CD8-positive, alpha-beta memory T cell (primary cell): Measurements from ENCODE around the gene OR6C68. TPM values are rescaled to one million over a fixed set of nuclear protein-coding genes. Genes with fewer than 3 reads are reported as not detected.
"Not testable (repeated sequence)": the region's sequence is repeated elsewhere in the genome, so short reads cannot be mapped to it uniquely, and the experiment has no call there.

ENCODE experiments used
- CTCF ChIA-PET: fragments of 350-600 bp; sonication (Branson Sonifier 250); formaldehyde crosslinking; loops from one replicate; lab custom pipeline; 2021; ENCODE audit warnings: antibody characterized with exemption; lab: Charles Lee
- POLR2A ChIA-PET: fragments of 350-600 bp; sonication (Branson Sonifier 250); formaldehyde crosslinking; loops from one replicate; lab custom pipeline; 2021; ENCODE audit warnings: antibody characterized with exemption; lab: Charles Lee
- DNase-seq, 5 donors: peaks; one replicate each; pipeline versions ENCODE4 v3.0.0 to v3.0.0-alpha.2; 2020 to 2022; ENCODE audit warnings: mixed read lengths in 1 of 5
- H3K27ac ChIP-seq: one replicate; pipeline ENCODE4 v1.7.0; 2013; ENCODE audit warnings: low read depth, mild to moderate bottlenecking, low read length, moderate library complexity
- H3K27me3 ChIP-seq: 2 replicates; pipeline ENCODE4 v1.7.0; 2013; ENCODE audit warnings: low read length, mild to moderate bottlenecking; ENCODE audit not compliant: insufficient read depth, poor library complexity, severe bottlenecking
- H3K36me3 ChIP-seq: 2 replicates; pipeline ENCODE4 v1.7.0; 2013; ENCODE audit warnings: mild to moderate bottlenecking, low read length, moderate library complexity; ENCODE audit not compliant: insufficient read depth
- H3K4me1 ChIP-seq: 2 replicates; pipeline ENCODE4 v1.7.0; 2013; ENCODE audit warnings: mild to moderate bottlenecking, low read length, moderate library complexity; ENCODE audit not compliant: insufficient read depth
- H3K4me3 ChIP-seq: 2 replicates; pipeline ENCODE4 v1.7.0; 2013; ENCODE audit warnings: mild to moderate bottlenecking, low read length
- H3K9me3 ChIP-seq: 2 replicates; pipeline ENCODE4 v1.7.0; 2013; ENCODE audit warnings: mild to moderate bottlenecking, low read length
- H3K27ac Mint-ChIP-seq, 8 donors: one replicate each; pipeline ENCODE4 v1.8.0; 2020 to 2021; ENCODE audit warnings: mixed read lengths in 8 of 8, mild to moderate bottlenecking in 6 of 8, inconsistent platforms in 3 of 8, moderate library complexity in 3 of 8
- H3K27me3 Mint-ChIP-seq, 2 donors: one replicate each; pipeline ENCODE4 v1.8.0; 2020 to 2021; ENCODE audit warnings: mixed read lengths in 2 of 2, mild to moderate bottlenecking in 1 of 2, moderate library complexity in 1 of 2
- H3K36me3 Mint-ChIP-seq, 3 donors: one replicate each; pipeline ENCODE4 v1.8.0; 2020 to 2021; ENCODE audit warnings: mixed read lengths in 3 of 3, inconsistent platforms in 1 of 3, mild to moderate bottlenecking in 1 of 3
- H3K4me1 Mint-ChIP-seq, 3 donors: one replicate each; pipeline ENCODE4 v1.8.0; 2020 to 2021; ENCODE audit warnings: mixed read lengths in 3 of 3, inconsistent platforms in 1 of 3, mild to moderate bottlenecking in 1 of 3
- H3K4me3 Mint-ChIP-seq, 7 donors: one replicate each; pipeline ENCODE4 v1.8.0; 2020 to 2021; ENCODE audit warnings: mixed read lengths in 7 of 7, mild to moderate bottlenecking in 6 of 7, moderate library complexity in 4 of 7, inconsistent platforms in 2 of 7
- H3K9me3 Mint-ChIP-seq, 5 donors: one replicate each; pipeline ENCODE4 v1.8.0; 2020 to 2022; ENCODE audit warnings: mixed read lengths in 5 of 5, mild to moderate bottlenecking in 3 of 5, moderate library complexity in 2 of 5, inconsistent platforms in 1 of 5
- polyA plus RNA-seq: library from polyadenylated mRNA; unstranded; fragments of 300-500 nt; fragmentation: Illumina TruSeq; gene quantifications from one replicate; pipeline ENCODE4 v1.2.3, GENCODE V29; 2021
- total RNA-seq, 2 experiments: library from RNA; stranded (reverse); gene quantifications; one replicate each; pipeline ENCODE4 v1.2.3, GENCODE V29; 2021

The OR6C68 gene
- total RNA-seq = not detected
- polyA plus RNA-seq = not detected

DNA sequence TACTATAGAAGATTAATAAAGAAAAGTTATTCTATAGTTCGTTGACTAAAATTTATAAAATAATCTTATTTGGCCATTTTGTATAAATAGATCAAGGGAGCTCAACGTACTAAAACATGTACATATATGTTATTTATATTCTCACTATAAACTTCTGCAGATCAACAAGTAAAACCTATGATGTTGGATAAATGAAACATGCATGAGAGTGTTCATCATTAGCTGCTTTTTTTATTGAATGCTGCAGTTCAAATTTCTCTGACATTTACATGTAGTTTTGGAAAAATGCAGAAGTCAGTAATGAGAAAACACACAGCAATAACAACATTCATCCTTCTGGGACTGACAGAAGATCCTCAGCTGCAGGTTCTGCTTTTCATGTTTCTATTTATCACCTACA is at the start of gene OR6C68:
Gene OR6C68 (plus strand): TSS at position 301 of the 400 bp plus-strand sequence. CDS start 0 bp downstream, at position 301.
- Histone ChIP-seq H3K4me3 (no peak within 1 kb of the TSS), H3K4me1 (no peaks in the 10 kb centered on the region), H3K27ac (no peak within 1 kb of the TSS), H3K36me3 (no peaks in the 10 kb centered on the region), H3K27me3 (no peaks in the 10 kb centered on the region), H3K9me3 (no peaks in the 10 kb centered on the region)
- H3K27ac Mint-ChIP-seq = peak within 1 kb of the TSS in 1 of 8 donors; percentile 46
- H3K4me1 Mint-ChIP-seq = no peaks in the 10 kb centered on the region
- H3K4me3 Mint-ChIP-seq = no peak within 1 kb of the TSS
- no peak for DNase-seq
- H3K27me3 Mint-ChIP-seq = peaks cover 3 to 14% of the 10 kb centered on the region in 2 donors
- H3K36me3 Mint-ChIP-seq = no peaks in the 10 kb centered on the region
- ChIA-PET CTCF (no interaction called here), POLR2A (no interaction called here)
- H3K9me3 Mint-ChIP-seq = no peaks in the 10 kb centered on the region

DNA sequence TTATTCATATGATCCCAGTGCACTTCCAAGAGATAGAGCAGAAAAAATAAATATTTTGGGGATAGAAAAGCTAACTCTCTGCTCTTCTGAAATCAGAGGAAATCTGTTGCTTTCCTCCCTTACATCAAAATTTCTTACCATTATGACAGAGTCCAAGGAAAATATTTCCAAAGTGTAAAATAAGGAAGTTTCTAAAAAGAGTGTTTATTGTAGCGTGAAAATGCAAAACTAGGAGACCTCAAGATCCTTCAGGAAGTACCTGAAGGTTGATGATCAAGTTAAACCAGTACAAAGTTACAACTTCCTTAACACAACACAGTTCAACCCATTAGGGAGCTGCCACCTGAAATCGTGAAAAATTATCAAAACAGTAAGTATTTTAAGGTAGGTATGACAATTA is 48.4 kb upstream of the OR6C68 start, which contains the start of gene OR6C2:
Gene OR6C2 (plus strand): TSS at position 301 of the 400 bp plus-strand sequence. CDS start 8,138 bp downstream, outside the sequence.
- Mint-ChIP-seq H3K27ac (no peak within 1 kb of the TSS), H3K36me3 (peaks cover 0 to 4% (median 0%) of the 10 kb centered on the region in 3 donors), H3K9me3 (peaks cover 0 to 22% (median 19%) of the 10 kb centered on the region in 5 donors), H3K4me3 (no peak within 1 kb of the TSS), H3K4me1 (no peaks in the 10 kb centered on the region), H3K27me3 (peaks cover 5 to 25% of the 10 kb centered on the region in 2 donors)
- Histone ChIP-seq H3K4me3 (no peak within 1 kb of the TSS), H3K27me3 (no peaks in the 10 kb centered on the region), H3K9me3 (no peaks in the 10 kb centered on the region), H3K4me1 (no peaks in the 10 kb centered on the region), H3K27ac (no peak within 1 kb of the TSS), H3K36me3 (no peaks in the 10 kb centered on the region)
- ChIA-PET POLR2A (no interaction called here), CTCF (no interaction called here)
- no peak for DNase-seq

DNA sequence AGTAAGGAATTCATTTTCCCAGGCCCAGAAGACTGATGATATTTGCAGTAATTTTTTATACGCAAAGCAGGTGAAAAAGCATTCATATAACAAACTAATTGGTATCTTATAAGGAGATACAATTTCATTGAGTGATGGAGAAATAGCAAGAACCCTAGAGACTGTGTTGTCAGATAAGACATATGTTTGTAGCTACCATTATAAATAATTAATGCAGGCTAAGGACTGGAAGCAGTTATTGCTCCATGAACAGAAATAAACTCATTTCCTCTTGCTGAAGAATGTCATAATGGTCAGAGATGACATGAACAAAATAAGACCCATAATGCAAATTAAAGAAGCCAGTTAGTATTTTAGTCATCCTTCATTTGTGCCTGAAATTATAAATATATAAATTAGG is 46.8 kb upstream of the OR6C68 start:
- ChIA-PET POLR2A (no interaction called here), CTCF (no interaction called here)
- Histone ChIP-seq H3K27ac (no peak overlapping the region), H3K36me3 (no peaks in the 10 kb centered on the region), H3K27me3 (no peaks in the 10 kb centered on the region), H3K4me1 (no peaks in the 10 kb centered on the region), H3K4me3 (no peak overlapping the region), H3K9me3 (no peaks in the 10 kb centered on the region)
- H3K4me1 Mint-ChIP-seq = no peaks in the 10 kb centered on the region
- H3K27ac Mint-ChIP-seq = no peak overlapping the region
- peaks cover 0 to 2% (median 0%) of the 10 kb centered on the region in 3 donors for H3K36me3 Mint-ChIP-seq
- no peak overlapping the region for H3K4me3 Mint-ChIP-seq
- no peak for DNase-seq
- peaks cover 0 to 14% (median 11%) of the 10 kb centered on the region in 5 donors for H3K9me3 Mint-ChIP-seq
- peaks cover 6 to 25% of the 10 kb centered on the region in 2 donors for H3K27me3 Mint-ChIP-seq

DNA sequence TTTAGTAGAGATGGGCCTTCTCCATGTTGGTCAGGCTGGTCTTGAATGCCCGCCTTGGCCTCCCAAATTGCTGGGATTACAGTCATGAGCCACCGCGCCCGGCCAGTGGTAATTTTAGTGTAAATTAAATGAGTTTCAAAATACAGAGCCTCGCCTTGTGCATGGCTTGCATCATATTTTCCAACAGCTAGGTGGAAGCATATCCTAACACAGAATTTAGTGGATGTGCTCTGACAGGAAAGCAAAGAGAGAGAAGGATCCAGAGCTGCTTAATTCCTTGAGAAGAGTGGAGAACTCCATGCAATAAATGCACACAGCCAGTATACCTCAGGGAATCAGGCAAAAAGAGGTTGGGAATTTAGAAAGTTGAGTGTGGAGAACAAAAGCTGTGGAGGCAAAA is 45.9 kb upstream of the OR6C68 start:
- Mint-ChIP-seq H3K4me1 (no peaks in the 10 kb centered on the region), H3K27me3 (peaks cover 8 to 27% of the 10 kb centered on the region in 2 donors), H3K4me3 (no peak overlapping the region), H3K27ac (peak overlapping the region in 1 of 8 donors; percentile 43), H3K9me3 (peaks cover 0 to 6% (median 4%) of the 10 kb centered on the region in 5 donors), H3K36me3 (no peaks in the 10 kb centered on the region)
- no peak overlapping the region for H3K27ac ChIP-seq
- CTCF ChIA-PET = no interaction called here
- POLR2A ChIA-PET = no interaction called here
- no peaks in the 10 kb centered on the region for H3K27me3 ChIP-seq
- no peak overlapping the region for H3K4me3 ChIP-seq
- H3K36me3 ChIP-seq = no peaks in the 10 kb centered on the region
- no peaks in the 10 kb centered on the region for H3K9me3 ChIP-seq
- H3K4me1 ChIP-seq = no peaks in the 10 kb centered on the region
- no peak for DNase-seq

DNA sequence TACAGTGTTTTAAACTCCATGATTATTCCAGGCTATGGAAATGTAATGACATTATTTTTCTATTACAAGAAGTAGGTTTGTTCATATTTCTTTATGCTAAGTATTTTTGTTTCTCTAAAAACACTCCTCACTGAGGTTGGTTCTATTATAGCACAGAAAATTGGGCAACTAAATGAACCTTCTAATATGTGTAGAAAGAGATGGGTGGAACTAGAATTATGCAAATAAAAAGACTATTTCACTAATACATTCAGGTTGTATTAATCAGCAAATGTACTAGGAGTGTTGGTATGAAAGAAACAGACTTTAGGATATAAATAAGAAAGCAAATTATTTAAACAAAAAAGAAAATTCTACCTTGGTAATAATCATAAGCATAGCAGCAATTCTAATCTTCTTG is 43.4 kb upstream of the OR6C68 start:
- peaks cover 9 to 31% of the 10 kb centered on the region in 2 donors for H3K27me3 Mint-ChIP-seq
- H3K36me3 Mint-ChIP-seq = no peaks in the 10 kb centered on the region
- ChIA-PET CTCF (no interaction called here), POLR2A (no interaction called here)
- Histone ChIP-seq H3K27ac (no peak overlapping the region), H3K4me3 (no peak overlapping the region), H3K27me3 (no peaks in the 10 kb centered on the region), H3K36me3 (no peaks in the 10 kb centered on the region), H3K9me3 (no peaks in the 10 kb centered on the region), H3K4me1 (no peaks in the 10 kb centered on the region)
- no peak for DNase-seq
- H3K4me3 Mint-ChIP-seq = no peak overlapping the region
- H3K9me3 Mint-ChIP-seq = no peaks in the 10 kb centered on the region
- H3K4me1 Mint-ChIP-seq = no peaks in the 10 kb centered on the region
- no peak overlapping the region for H3K27ac Mint-ChIP-seq

DNA sequence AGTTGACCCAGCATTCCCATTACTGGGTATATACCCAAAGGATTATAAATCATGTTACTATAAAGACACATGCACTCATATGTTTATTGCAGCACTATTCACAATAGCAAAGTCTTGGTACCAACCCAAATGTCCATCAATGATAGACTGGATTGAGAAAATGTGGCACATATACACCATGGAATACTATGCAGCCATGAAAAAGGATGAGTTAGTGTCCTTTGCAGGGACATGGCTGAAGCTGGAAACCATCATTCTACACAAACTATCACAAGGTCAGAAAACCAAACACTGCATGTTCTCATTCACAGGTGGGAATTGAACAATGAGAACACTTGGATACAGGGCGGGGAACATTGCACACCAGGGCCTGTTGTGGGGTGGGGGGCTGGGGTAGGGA is 27.3 kb upstream of the OR6C68 start:
- DNase-seq, H3K4me3 Mint-ChIP-seq, H3K36me3 Mint-ChIP-seq, H3K36me3 ChIP-seq, H3K4me1 ChIP-seq, CTCF ChIA-PET, H3K9me3 ChIP-seq, H3K4me3 ChIP-seq, H3K4me1 Mint-ChIP-seq, H3K27ac Mint-ChIP-seq, POLR2A ChIA-PET, H3K27ac ChIP-seq, H3K27me3 ChIP-seq: not testable (repeated sequence)
- Mint-ChIP-seq H3K9me3 (peaks cover 0 to 18% (median 7%) of the 10 kb centered on the region in 5 donors), H3K27me3 (peaks cover 21 to 50% of the 10 kb centered on the region in 2 donors)

DNA sequence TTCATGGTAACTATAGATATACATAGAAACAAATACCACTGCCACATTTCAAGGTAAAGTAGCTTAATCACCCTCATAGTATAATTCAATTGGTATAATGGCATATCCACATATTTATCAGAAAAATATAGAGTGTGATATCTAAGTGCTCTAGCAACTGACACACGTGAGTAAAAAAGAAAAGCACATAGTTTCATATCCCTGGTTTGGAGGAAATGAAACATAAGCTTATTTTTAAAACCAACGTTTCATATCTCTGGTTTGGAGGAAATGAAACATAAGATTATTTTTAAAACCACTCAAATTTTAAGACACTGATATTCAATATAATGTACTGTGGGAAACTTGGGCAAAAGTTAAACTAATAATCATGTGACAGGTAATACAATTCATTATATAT is 24.3 kb upstream of the OR6C68 start:
- no peak for DNase-seq
- H3K9me3 ChIP-seq = no peaks in the 10 kb centered on the region
- no peak overlapping the region for H3K27ac ChIP-seq
- no peaks in the 10 kb centered on the region for H3K4me1 ChIP-seq
- H3K27me3 ChIP-seq = no peaks in the 10 kb centered on the region
- Mint-ChIP-seq H3K27ac (no peak overlapping the region), H3K27me3 (peaks cover 9 to 36% of the 10 kb centered on the region in 2 donors), H3K4me3 (no peak overlapping the region), H3K4me1 (no peaks in the 10 kb centered on the region), H3K9me3 (peaks cover 0 to 16% (median 7%) of the 10 kb centered on the region in 5 donors), H3K36me3 (peaks cover 0 to 3% (median 0%) of the 10 kb centered on the region in 3 donors)
- no peaks in the 10 kb centered on the region for H3K36me3 ChIP-seq
- ChIA-PET CTCF (no interaction called here), POLR2A (no interaction called here)
- no peak overlapping the region for H3K4me3 ChIP-seq

DNA sequence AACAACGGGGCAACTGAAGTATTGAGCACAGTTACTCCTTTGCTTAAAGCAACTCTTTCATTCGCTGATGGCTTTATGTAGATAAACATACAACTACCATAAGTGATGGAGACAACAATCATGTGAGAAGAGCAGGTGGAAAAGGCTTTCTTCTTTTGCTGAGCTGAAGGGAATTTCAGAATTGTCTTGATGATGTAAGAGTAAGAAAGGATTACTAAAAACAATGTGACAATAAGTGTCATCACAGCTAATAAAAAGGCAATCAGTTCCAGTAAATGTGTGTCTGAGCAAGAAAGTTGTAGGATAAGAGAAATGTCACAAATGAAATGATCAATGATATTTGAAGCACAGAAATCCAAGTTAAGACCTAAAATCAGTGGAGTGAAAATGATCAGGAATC is 22.9 kb upstream of the OR6C68 start:
- no peak overlapping the region for H3K27ac ChIP-seq
- H3K36me3 ChIP-seq = no peaks in the 10 kb centered on the region
- Mint-ChIP-seq H3K27ac (no peak overlapping the region), H3K27me3 (peaks cover 9 to 33% of the 10 kb centered on the region in 2 donors), H3K4me1 (no peaks in the 10 kb centered on the region), H3K36me3 (no peaks in the 10 kb centered on the region), H3K9me3 (peaks cover 0 to 6% (median 3%) of the 10 kb centered on the region in 5 donors), H3K4me3 (no peak overlapping the region)
- DNase-seq = no peak
- POLR2A ChIA-PET = no interaction called here
- no peaks in the 10 kb centered on the region for H3K4me1 ChIP-seq
- CTCF ChIA-PET = no interaction called here
- no peaks in the 10 kb centered on the region for H3K9me3 ChIP-seq
- no peak overlapping the region for H3K4me3 ChIP-seq
- no peaks in the 10 kb centered on the region for H3K27me3 ChIP-seq
